ENCODE measurements around the gene AP4M1. TPM values are rescaled to one million over a fixed set of nuclear protein-coding genes. Genes with fewer than 3 reads are reported as not detected.

AP4M1 gene
- total and polyA plus RNA-seq, 10 of the 15 experiments (the other 5 are each of a cell fraction or from before 2014, with no cell fraction given), result 0.77 to 16.1 (median 13.0) TPM

DNA sequence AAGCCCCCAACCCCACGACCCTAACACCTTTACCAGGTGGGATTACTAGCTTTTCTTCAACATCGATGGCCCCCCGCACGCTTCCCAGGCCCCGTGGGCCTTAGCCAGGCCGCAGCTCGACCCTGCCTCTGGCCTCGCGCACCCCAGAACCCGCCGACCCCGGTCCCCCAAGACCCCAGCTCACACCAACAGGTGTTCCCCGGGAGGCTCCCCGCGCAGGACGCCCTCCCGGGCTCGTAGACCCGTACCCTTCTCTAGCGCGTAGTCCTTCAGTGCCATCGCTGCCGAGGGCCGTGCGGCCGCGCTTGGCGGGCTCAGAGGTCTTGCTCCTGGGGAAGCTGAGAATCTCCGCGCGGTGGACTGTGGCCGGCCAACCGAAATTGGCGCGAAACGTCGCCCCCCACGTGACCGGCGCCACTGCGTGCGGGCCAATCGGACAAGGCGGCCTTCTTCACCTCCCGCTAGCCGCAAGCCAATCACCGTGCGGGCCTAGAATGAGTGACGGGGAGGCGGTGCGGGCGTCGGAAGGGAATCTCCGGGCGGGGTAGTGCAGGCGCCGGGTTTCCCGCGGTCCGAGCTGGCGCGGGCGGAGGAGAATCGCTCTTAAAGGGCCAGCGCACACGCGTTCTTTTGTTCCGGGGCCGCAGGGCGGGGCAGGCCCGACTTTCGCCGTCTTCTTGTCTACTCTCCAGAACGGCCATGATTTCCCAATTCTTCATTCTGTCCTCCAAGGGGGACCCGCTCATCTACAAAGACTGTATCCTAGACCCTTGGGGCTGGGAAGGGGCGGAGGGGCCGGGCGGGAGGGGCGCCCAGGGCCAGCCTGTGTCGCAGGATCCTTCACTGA, at the start of gene AP4M1, which contains the start of gene MCM7 (continued):
- TF ChIP-seq CHD2 (IDR thresholded peaks at IDR 0.05; ENCODE audit: borderline replicate concordance, low read depth, low read length) (peak; percentile 83), KLF5 (IDR thresholded peaks at IDR 0.05; ENCODE audit: partially characterized antibody) (peak; percentile 66), RUNX3 (IDR thresholded peaks at IDR 0.05; ENCODE audit: low read length) (peak; percentile 41), NFYB (IDR thresholded peaks at IDR 0.05; ENCODE audit: insufficient read depth, low read depth, low read length) (peak; percentile 94), SKIL (IDR thresholded peaks at IDR 0.05; ENCODE audit: low read depth, poor library complexity, severe bottlenecking) (no peak), BHLHE40 (IDR thresholded peaks at IDR 0.05; ENCODE audit: borderline replicate concordance in 1 of 2, low read depth in 2 of 2, low read length in 1 of 2) (peak; percentile 66 to 89), LARP7 (IDR thresholded peaks at IDR 0.05) (no peak), HSF1 (IDR thresholded peaks at IDR 0.05; ENCODE audit: low read depth, low read length) (no peak), SRF (IDR thresholded peaks at IDR 0.05; ENCODE audit: low read depth in 2 of 2, low read length in 2 of 2) (no peak), YBX1 (IDR thresholded peaks at IDR 0.05) (no peak), ATF7 (IDR thresholded peaks at IDR 0.05; ENCODE audit: low read depth) (no peak), SMARCA5 (IDR thresholded peaks at IDR 0.05) (no peak), PAX5 (IDR thresholded peaks at IDR 0.05; ENCODE audit: borderline replicate concordance, low read depth, low read length) (no peak; the same call in 1 of the 2 replicates), JUNB (IDR thresholded peaks at IDR 0.05) (no peak), HDAC2 (IDR thresholded peaks at IDR 0.05) (no peak), ESRRA (IDR thresholded peaks at IDR 0.05; ENCODE audit: low read length) (no peak), WRNIP1 (IDR thresholded peaks at IDR 0.05; ENCODE audit: borderline replicate concordance, low read depth, low read length) (no peak), MXI1 (IDR thresholded peaks at IDR 0.05; ENCODE audit: low read depth, low read length) (peak; percentile 80), MTA2 (IDR thresholded peaks at IDR 0.05; ENCODE audit: low read depth) (no peak), BMI1 (IDR thresholded peaks at IDR 0.05; ENCODE audit: borderline replicate concordance) (no peak), RFX5 (IDR thresholded peaks at IDR 0.05; ENCODE audit: low read depth, low read length) (0 out of 2 replicates have a peak, but pooled peaks have one; percentile 33)
- TF ChIP-seq, protein P1, sequence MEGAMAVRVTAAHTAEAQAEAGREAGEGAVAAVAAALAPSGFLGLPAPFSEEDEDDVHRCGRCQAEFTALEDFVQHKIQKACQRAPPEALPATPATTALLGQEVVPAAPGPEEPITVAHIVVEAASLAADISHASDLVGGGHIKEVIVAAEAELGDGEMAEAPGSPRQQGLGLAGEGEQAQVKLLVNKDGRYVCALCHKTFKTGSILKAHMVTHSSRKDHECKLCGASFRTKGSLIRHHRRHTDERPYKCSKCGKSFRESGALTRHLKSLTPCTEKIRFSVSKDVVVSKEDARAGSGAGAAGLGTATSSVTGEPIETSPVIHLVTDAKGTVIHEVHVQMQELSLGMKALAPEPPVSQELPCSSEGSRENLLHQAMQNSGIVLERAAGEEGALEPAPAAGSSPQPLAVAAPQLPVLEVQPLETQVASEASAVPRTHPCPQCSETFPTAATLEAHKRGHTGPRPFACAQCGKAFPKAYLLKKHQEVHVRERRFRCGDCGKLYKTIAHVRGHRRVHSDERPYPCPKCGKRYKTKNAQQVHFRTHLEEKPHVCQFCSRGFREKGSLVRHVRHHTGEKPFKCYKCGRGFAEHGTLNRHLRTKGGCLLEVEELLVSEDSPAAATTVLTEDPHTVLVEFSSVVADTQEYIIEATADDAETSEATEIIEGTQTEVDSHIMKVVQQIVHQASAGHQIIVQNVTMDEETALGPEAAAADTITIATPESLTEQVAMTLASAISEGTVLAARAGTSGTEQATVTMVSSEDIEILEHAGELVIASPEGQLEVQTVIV (IDR thresholded peaks at IDR 0.05; ENCODE audit: borderline replicate concordance, partially characterized antibody), result no peak
- TF ChIP-seq, protein P2, sequence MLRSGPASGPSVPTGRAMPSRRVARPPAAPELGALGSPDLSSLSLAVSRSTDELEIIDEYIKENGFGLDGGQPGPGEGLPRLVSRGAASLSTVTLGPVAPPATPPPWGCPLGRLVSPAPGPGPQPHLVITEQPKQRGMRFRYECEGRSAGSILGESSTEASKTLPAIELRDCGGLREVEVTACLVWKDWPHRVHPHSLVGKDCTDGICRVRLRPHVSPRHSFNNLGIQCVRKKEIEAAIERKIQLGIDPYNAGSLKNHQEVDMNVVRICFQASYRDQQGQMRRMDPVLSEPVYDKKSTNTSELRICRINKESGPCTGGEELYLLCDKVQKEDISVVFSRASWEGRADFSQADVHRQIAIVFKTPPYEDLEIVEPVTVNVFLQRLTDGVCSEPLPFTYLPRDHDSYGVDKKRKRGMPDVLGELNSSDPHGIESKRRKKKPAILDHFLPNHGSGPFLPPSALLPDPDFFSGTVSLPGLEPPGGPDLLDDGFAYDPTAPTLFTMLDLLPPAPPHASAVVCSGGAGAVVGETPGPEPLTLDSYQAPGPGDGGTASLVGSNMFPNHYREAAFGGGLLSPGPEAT (IDR thresholded peaks at IDR 0.05; ENCODE audit: low read depth), result peak; percentile 79
